Left cardiac atrium (tissue), 4 donors: Measurements from ENCODE around the gene LRP1. TPM values are rescaled to one million over a fixed set of nuclear protein-coding genes. Genes with fewer than 3 reads are reported as not detected.

Source experiments
- ATAC-seq, 2 donors: fragments of 200-7000 bp; cut with Tn5 transposase; one replicate each; pipeline ENCODE4 v1.9.1; 2020; ENCODE audit warnings: mild to moderate bottlenecking in 2 of 2, moderate library complexity in 2 of 2
- DNase-seq: peaks from one replicate; pipeline ENCODE4 v3.0.0-alpha.2; 2020
- intact Hi-C, 2 donors: fragments of 100-400 bp; cut with DNase I; formaldehyde crosslinking; loops; one replicate each; pipeline versions ENCODE4 v1.14.1 to v1.15.1; 2022 to 2023
- long read RNA-seq: library from polyadenylated mRNA; unstranded; transcript quantifications from one replicate; pipeline ENCODE4 v2.0.0, GENCODE V29; 2021
- total RNA-seq, 2 donors: library from RNA; stranded (reverse); fragmentation: NEBNext Ultra II Directional; extraction: Animal tissue kit (Norgen Biotek cat#: 25700); gene quantifications; one replicate each; pipeline ENCODE4 v1.2.1, GENCODE V29; 2021
- donor health status: DM: no; HTN: yes; CAD: no.
- donor health status: DM: no; HTN: yes; CAD: no; lungs with severe emphysema.
- donor health status: DM: yes; HTN: yes; CAD: no.
- donor health status: Dilated cardiomyopathy.

LRP1 gene
- 100 to 1,000 TPM; 188 to 222 TPM for total RNA-seq
- long read RNA-seq, partial matches to known transcripts = 31 of 33 reads
- long read RNA-seq, other reads (novel, unspliced or antisense) = 2 of 33 reads

- ATAC-seq (peak; percentile 80 to 81), DNase-seq (peak; percentile 89)
- intact Hi-C loops = no loop called here
These were observed at the start of gene LRP1 for GRCh38 chr12:57127726-57128518. Gene LRP1 (plus strand): TSS chr12:57128483. CDS start chr12:57128965, 482 bp downstream.

- ATAC-seq = peak; percentile 100
- DNase-seq = peak; percentile 96
- intact Hi-C loops = no loop called here
These were observed 49.5 kb upstream of the LRP1 start, which contains the start of gene NEMP1 for GRCh38 chr12:57078519-57079404. Gene NEMP1 (minus strand): TSS chr12:57078791. CDS start chr12:57078745, 46 bp downstream.

GRCh38 chr12:57079821-57080220, 48.5 kb upstream of the LRP1 start:
- ATAC-seq (no peak), DNase-seq (no peak)
- intact Hi-C loops = no loop called here

GRCh38 chr12:57080855-57081254, 47.4 kb upstream of the LRP1 start:
- no peak for DNase-seq
- no peak for ATAC-seq
- intact Hi-C loops = no loop called here

GRCh38 chr12:57085999-57086492, 42.2 kb upstream of the LRP1 start:
- peak; percentile 63 for DNase-seq
- intact Hi-C loops = no loop called here
- no peak for ATAC-seq

GRCh38 chr12:57086493-57087009, 41.7 kb upstream of the LRP1 start:
- ATAC-seq (peak; percentile 6 to 17), DNase-seq (peak; percentile 82)
- intact Hi-C loops = no loop called here

GRCh38 chr12:57087010-57087690, 41.1 kb upstream of the LRP1 start:
- ATAC-seq (peak; percentile 62 to 75), DNase-seq (peak; percentile 96)
- intact Hi-C loops = no loop called here

GRCh38 chr12:57087691-57088353, 40.5 kb upstream of the LRP1 start:
- intact Hi-C loops = loop anchor here in 1 of 2 donors (2.0 kb wide), 1 partner anchor 23 kb away; the partner anchor contains the start of gene STAT6
- DNase-seq (peak; percentile 90), ATAC-seq (peak; percentile 58 to 63)

- DNase-seq (peak; percentile 97), ATAC-seq (peak; percentile 67 to 77)
- intact Hi-C loops = loop anchor here in 1 of 2 donors (2.0 kb wide), 1 partner anchor 22 kb away; the partner anchor contains the start of gene STAT6
These were observed 39.7 kb upstream of the LRP1 start, which contains the start of gene NAB2 for GRCh38 chr12:57088354-57089270. Gene NAB2 (plus strand): TSS chr12:57089114. CDS start chr12:57089272, 158 bp downstream.

GRCh38 chr12:57089271-57090245, 38.7 kb upstream of the LRP1 start:
- DNase-seq (peak; percentile 90), ATAC-seq (peak in 1 of 2 donors; percentile 4)
- intact Hi-C loops = loop anchor here in 1 of 2 donors (2.0 kb wide), 1 partner anchor 21 kb away; the partner anchor contains the start of gene STAT6

- no peak for ATAC-seq
- intact Hi-C loops = no loop called here
- no peak for DNase-seq
These were observed 37.8 kb upstream of the LRP1 start for GRCh38 chr12:57090490-57090889.

GRCh38 chr12:57090924-57091637, 37.2 kb upstream of the LRP1 start:
- no peak for DNase-seq
- intact Hi-C loops = no loop called here

GRCh38 chr12:57091638-57092528, 36.4 kb upstream of the LRP1 start:
- intact Hi-C loops = no loop called here
- DNase-seq (no peak), ATAC-seq (no peak)

More at GRCh38 chr12:57090924-57091637, 37.2 kb upstream of the LRP1 start:
- ATAC-seq = no peak

- DNase-seq = no peak
- no peak for ATAC-seq
- intact Hi-C loops = no loop called here
These were observed 35.8 kb upstream of the LRP1 start for GRCh38 chr12:57092529-57092862.
